HG02588 (cell line): ENCODE results near the gene RBM28.

Source experiments
- ATAC-seq: cut with Tn5 transposase; IDR thresholded peaks from one replicate; pipeline ENCODE4 v1.9.1; 2021; ENCODE audit warnings: mild to moderate bottlenecking, moderate library complexity; ENCODE audit not compliant: unreplicated experiment

RBM28 gene

DNA sequence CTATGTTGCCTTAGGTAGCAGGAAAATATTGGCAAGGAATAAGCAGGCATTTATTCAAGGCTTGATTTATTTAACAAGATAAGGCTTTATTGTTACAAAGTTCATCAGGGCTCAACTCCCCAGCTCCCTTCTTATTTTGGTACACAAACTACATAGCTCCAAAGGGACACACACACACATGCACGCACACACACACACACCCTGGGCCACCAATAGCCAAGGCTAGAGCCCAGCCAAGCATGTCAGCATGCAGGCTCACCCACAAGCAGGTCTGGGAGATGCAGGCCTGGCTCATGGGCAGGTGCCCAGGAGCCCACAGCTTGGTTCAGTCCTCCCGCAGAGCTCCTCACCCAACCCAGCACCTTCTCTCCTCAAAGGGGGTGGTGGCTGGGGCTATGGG is 79.2 kb downstream of the RBM28 start:
- ATAC-seq = no peak

DNA sequence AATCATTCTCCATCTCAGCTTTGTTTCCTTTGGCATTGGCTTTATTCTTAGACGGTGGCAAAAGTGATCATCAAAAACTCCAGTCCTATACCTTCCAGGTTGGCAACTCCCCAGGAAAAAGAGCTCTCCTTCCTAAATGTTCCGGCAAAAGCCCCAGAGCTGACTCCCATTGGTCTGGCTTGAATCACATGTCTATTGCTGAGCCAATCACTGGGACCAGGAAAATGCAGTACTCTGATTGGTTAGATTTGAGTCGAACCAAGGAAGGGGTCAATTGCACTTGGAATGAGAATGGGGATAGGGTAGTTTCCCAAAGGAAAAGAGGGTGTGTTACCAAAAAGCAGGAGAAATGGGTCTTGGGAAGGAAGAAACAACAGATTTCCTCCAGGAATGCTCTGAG is 80.3 kb downstream of the RBM28 start:
- ATAC-seq = no peak

DNA sequence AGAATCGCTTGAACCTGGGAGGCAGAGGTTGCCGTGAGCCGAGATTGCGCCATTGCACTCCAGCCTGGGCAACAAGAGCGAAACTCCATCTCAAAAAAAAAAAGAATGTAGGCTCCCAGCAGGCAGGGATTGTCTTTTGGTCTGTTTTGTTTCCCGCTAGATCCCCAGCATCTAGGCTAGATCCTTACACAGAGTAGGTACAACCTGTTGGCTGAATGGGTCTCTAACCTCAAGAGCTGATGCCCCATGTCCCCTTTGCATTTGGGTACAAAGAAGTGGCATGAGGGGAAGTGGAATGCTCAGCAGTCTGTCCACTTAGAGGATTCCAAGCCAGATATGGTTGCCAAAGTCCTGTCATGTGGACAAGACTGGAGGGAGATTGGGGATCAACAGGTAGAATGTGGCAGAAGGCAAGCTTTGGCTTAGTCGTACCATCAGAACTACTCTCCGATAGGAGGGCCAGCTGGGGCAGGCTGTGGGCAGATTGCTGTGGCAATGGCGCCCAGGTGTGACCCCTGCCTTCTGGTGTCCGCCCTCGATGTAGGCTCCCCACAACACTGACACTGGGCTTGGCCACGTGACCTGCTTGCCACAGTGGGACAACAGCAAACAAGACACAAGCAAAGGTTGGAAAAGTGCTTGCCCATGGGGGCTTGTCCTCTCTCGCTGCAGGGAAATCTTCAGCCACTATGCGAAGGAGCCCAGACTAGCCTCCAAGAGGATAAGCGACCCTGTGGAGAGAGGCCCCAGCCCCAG is 81.3 kb downstream of the RBM28 start:
- no peak for ATAC-seq

DNA sequence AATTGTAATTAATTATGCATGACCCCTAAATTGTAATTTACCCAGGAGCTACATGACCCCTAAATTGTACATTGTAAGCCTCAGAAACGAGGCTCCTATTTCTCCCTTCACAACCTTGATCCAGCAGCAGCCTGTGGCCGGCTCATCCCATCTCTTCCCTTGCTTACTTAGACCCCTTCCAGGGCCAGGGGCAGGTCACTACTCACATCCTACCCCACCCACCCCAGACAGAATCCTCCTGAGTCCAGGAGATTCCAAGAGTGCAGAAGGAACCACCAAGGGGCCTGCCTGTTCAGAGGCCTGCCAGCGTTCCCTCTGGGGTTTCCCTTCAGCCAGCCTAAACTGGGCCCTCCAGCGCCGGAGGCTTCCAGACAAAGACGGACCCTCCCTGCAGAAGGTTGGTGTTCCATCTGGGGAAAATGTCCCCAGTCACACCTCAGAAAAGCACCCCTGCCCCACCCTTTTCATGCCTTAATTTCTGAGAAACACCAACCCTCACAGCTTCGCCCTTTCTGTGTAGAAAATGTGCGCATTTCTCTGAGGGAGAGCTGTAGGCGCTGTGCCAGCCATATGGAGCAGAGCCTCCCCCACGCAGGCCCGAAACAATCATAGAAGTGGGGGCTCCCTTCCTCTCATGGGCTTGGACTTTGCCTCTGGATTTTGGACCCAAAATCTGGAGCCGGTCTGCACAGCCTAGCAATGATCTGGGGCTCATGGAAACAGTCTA is 83.5 kb downstream of the RBM28 start:
- no peak for ATAC-seq

DNA sequence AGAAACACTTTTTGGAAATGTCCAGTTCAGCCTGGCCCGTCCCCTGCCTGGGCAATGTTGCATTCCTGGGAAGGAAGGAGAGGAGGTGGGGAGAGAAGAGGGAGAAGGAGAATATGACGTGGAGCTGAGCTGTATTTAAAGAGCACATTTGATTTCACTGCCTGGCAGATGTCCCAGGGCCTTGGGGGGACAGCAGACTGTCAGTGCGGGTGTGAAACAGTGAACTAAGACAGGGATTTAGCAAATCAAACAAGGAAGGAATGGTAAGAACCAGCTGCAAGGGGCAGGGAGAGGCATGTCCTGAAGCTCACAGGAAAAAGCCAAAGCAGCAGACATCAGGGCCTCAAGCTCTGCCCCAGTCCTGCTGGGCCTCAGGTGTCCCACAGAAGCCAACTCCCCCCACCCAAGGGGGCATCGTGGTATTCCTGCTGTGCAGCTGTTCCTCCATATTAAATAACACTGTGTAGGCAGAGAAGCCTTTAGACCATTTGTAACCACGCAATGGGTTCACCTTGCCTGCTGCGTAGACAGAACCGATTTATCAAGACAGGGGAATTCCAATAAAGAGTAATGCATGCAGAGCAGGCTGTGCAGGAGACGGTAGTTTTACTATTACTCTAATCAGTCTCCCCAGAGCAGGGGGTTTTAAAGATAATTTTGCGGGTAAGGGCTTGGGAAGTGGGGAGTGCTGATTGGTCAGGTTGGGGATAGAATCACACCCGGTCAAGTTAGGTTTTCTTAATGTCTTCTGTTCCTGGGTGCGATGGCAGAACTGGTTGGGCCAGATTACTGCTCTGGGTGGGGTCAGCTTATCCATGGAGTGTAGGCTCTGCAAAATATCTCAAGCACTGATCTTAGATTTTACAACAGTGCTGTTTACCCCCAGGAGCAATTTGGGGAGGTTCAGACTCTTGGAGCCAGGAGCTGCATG is 84.3 kb downstream of the RBM28 start:
- ATAC-seq = no peak

DNA sequence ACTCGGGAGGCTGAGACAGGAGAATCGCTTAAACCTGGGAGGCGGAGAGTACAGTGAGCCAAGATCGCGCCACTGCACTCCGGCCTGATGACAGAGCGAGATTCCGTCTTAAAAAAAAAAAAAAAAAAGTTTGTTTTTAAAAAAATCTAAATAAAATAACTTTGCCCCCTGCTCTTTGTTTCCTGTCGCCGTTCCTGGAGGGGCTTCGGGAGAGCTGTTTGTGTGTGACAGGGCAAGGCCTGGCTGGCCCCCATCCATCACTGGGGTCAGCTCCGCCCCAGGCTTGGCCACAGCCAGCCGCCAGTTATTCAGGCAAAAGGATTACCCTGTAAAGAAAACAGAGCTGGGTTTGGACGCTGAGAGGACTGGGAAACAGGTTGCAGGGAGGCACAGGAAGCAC is 86.2 kb downstream of the RBM28 start:
- no peak for ATAC-seq

DNA sequence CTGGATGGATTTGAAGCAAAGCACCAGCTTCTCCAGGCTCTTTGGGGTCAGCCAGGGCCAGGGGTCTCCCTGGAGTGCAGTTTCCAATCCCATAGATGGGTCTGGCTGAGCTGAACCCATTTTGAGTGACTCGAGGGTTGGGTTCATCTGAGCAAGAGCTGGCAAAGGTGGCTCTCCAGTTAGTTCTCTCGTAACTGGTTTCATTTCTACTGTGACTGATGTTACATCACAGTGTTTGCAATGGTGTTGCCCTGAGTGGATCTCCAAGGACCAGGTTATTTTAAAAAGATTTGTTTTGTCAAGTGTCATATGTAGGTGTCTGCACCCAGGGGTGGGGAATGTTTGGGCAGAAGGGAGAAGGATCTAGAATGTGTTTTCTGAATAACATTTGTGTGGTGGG is 88.4 kb downstream of the RBM28 start:
- no peak for ATAC-seq

DNA sequence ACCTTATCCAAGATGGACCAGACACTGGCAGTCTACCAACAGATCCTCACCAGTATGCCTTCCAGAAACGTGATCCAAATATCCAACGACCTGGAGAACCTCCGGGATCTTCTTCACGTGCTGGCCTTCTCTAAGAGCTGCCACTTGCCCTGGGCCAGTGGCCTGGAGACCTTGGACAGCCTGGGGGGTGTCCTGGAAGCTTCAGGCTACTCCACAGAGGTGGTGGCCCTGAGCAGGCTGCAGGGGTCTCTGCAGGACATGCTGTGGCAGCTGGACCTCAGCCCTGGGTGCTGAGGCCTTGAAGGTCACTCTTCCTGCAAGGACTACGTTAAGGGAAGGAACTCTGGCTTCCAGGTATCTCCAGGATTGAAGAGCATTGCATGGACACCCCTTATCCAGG is 89.2 kb downstream of the RBM28 start:
- ATAC-seq = no peak

DNA sequence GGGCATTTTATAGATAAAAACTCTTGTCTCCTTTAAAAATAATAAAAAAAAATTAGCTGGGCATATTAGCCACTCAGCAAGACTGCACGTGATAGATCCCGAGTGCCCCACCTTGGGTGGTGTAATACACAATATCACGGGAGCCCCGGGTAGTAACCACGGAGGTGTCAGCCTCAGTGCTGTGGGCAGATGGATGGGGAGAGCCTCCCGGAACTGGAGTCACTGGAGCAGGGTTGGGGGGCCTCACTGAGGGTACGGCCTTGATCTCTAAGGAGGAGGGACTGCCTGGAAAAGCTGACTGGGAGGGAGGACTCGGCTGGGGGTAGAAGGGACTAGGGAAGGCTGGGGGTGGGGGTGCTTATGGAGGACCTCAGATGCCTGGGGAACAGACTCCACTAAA is 90.0 kb downstream of the RBM28 start:
- ATAC-seq = no peak

DNA sequence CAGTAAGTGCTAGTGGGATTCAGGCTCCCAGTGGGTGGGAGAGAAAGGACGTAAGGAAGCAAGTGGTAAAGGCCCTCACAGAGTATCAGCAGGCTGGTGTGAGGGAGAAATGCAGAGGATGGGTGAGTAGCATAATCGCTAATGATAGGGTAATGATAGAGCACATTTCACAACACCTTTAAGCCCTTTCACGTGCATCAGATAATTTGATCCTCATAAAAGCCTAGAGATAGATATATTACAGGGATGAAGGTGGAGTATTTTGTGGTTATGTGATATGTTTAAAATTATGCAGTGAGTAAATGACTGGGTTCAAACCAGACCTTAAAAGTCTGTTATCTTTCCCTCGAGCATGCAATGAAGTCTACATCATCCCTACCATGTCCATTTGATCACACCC is 92.4 kb downstream of the RBM28 start:
- no peak for ATAC-seq
